ENCODE measurements around the gene SLC4A3.
A peak's percentile ranks its signal among the peaks of the same experiment; 100 is the strongest.

SLC4A3 gene

DNA sequence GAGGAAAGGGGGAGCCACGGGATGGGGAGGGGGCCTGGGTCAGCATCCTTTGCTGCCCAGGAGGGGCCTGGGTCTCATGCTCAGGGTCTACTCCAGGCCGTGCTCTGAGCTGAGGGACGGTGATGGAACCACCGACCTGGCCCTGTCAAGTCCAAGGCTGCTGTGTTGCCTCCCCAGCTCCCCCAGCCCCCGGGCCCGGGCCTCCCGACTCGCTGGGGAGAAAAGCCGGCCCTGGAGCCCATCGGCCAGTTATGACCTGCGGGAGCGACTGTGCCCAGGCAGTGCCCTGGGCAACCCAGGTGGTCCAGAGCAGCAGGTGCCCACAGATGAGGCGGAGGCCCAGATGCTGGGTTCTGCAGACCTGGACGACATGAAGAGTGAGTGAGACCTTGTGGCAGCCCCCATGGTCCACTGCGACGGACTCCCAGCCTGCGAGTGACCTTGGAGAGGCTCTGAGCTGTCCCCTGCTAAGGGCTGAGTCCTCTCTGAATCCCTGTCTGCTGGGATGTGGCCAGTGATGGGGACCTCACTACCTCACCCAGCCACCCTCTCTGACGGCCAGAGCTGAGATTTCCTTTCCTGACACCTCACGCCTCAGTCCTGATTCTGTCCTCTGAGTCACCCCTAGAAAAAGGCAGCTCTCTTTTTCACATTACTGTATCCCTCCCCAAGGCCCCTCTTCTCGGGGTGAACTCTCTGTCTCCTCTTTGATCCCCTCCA is 2.7 kb downstream of the SLC4A3 start:
- H3K4me1 ChIP-seq (ENCODE audit: insufficient read depth, insufficient read length), result peaks cover 15% of the 10 kb centered on the region
- peaks cover 43% of the 10 kb centered on the region for H3K36me3 ChIP-seq (ENCODE audit: insufficient read depth, insufficient read length, low read length)
- TF ChIP-seq YY1 (IDR thresholded peaks at IDR 0.05; ENCODE audit: insufficient read depth, insufficient read length) (no peak), SUZ12 (IDR thresholded peaks at IDR 0.05; ENCODE audit: extremely low read depth, insufficient read depth, insufficient read length) (no peak), ZNF274 (IDR thresholded peaks at IDR 0.05; ENCODE audit: low read depth, low read length) (no peak)
- DNase-seq (ENCODE audit: low read depth, low spot score), result no peak
- H3K27me3 ChIP-seq (ENCODE audit: insufficient read depth, insufficient read length), result peaks cover 15% of the 10 kb centered on the region
- H3K9me3 ChIP-seq (ENCODE audit: insufficient read depth, low read length), result no peaks in the 10 kb centered on the region
- no peak overlapping the region for H3K4me3 ChIP-seq (ENCODE audit: insufficient read length, low read depth)
- H3K9ac ChIP-seq (ENCODE audit: insufficient read length, low read depth), result no peak overlapping the region

- Histone ChIP-seq H3K9me3 (ENCODE audit: insufficient read depth, low read length) (no peaks in the 10 kb centered on the region), H3K27me3 (ENCODE audit: insufficient read depth, insufficient read length) (peaks cover 12% of the 10 kb centered on the region), H3K4me3 (ENCODE audit: insufficient read length, low read depth) (no peak overlapping the region), H3K9ac (ENCODE audit: insufficient read length, low read depth) (no peak overlapping the region), H3K36me3 (ENCODE audit: insufficient read depth, insufficient read length, low read length) (peaks cover 50% of the 10 kb centered on the region), H3K4me1 (ENCODE audit: insufficient read depth, insufficient read length) (peaks cover 15% of the 10 kb centered on the region)
- DNase-seq (ENCODE audit: low read depth, low spot score), result no peak
- TF ChIP-seq ZNF274 (IDR thresholded peaks at IDR 0.05; ENCODE audit: low read depth, low read length) (no peak), SUZ12 (IDR thresholded peaks at IDR 0.05; ENCODE audit: extremely low read depth, insufficient read depth, insufficient read length) (no peak), YY1 (IDR thresholded peaks at IDR 0.05; ENCODE audit: insufficient read depth, insufficient read length) (no peak)
Observed at GRCh38 chr2:219630770-219631405, 3.5 kb downstream of the SLC4A3 start.

GRCh38 chr2:219631406-219631891 is 4.0 kb downstream of the SLC4A3 start:
- TF ChIP-seq YY1 (IDR thresholded peaks at IDR 0.05; ENCODE audit: insufficient read depth, insufficient read length) (no peak), ZNF274 (IDR thresholded peaks at IDR 0.05; ENCODE audit: low read depth, low read length) (no peak), SUZ12 (IDR thresholded peaks at IDR 0.05; ENCODE audit: extremely low read depth, insufficient read depth, insufficient read length) (no peak)
- peak overlapping the region; percentile 9 for H3K4me3 ChIP-seq (ENCODE audit: insufficient read length, low read depth)
- H3K27me3 ChIP-seq (ENCODE audit: insufficient read depth, insufficient read length), result peaks cover 8% of the 10 kb centered on the region
- no peaks in the 10 kb centered on the region for H3K9me3 ChIP-seq (ENCODE audit: insufficient read depth, low read length)
- H3K36me3 ChIP-seq (ENCODE audit: insufficient read depth, insufficient read length, low read length), result peaks cover 56% of the 10 kb centered on the region
- peaks cover 15% of the 10 kb centered on the region for H3K4me1 ChIP-seq (ENCODE audit: insufficient read depth, insufficient read length)
- no peak overlapping the region for H3K9ac ChIP-seq (ENCODE audit: insufficient read length, low read depth)
- DNase-seq (ENCODE audit: low read depth, low spot score), result no peak

- no peak for DNase-seq (ENCODE audit: low read depth, low spot score)
- Histone ChIP-seq H3K9me3 (ENCODE audit: insufficient read depth, low read length) (no peaks in the 10 kb centered on the region), H3K9ac (ENCODE audit: insufficient read length, low read depth) (no peak overlapping the region), H3K27me3 (ENCODE audit: insufficient read depth, insufficient read length) (peaks cover under 1% of the 10 kb centered on the region), H3K36me3 (ENCODE audit: insufficient read depth, insufficient read length, low read length) (peaks cover 62% of the 10 kb centered on the region), H3K4me1 (ENCODE audit: insufficient read depth, insufficient read length) (peaks cover 12% of the 10 kb centered on the region), H3K4me3 (ENCODE audit: insufficient read length, low read depth) (no peak overlapping the region)
- TF ChIP-seq SUZ12 (IDR thresholded peaks at IDR 0.05; ENCODE audit: extremely low read depth, insufficient read depth, insufficient read length) (no peak), YY1 (IDR thresholded peaks at IDR 0.05; ENCODE audit: insufficient read depth, insufficient read length) (no peak), ZNF274 (IDR thresholded peaks at IDR 0.05; ENCODE audit: low read depth, low read length) (no peak)
Observed at GRCh38 chr2:219631904-219632759, 4.7 kb downstream of the SLC4A3 start.

DNA sequence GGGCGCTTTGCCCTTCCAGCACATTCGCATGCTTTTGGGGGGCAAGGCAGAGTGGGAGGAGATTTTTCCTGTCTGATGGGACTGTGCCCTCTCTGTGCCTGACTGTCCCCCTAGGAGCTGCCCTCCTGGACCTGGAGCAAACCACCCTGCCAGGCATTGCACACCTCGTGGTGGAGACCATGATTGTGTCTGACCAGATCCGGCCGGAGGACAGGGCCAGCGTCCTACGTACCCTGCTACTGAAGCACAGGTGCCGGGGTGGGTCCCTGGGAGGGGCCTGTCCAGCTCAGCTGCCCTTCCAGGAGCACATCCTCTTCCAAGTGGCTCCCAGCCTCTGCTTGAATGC is 5.3 kb downstream of the SLC4A3 start:
- Histone ChIP-seq H3K36me3 (ENCODE audit: insufficient read depth, insufficient read length, low read length) (peaks cover 67% of the 10 kb centered on the region), H3K9me3 (ENCODE audit: insufficient read depth, low read length) (no peaks in the 10 kb centered on the region), H3K27me3 (ENCODE audit: insufficient read depth, insufficient read length) (no peaks in the 10 kb centered on the region), H3K9ac (ENCODE audit: insufficient read length, low read depth) (no peak overlapping the region), H3K4me3 (ENCODE audit: insufficient read length, low read depth) (no peak overlapping the region), H3K4me1 (ENCODE audit: insufficient read depth, insufficient read length) (peaks cover 12% of the 10 kb centered on the region)
- no peak for DNase-seq (ENCODE audit: low read depth, low spot score)
- TF ChIP-seq ZNF274 (IDR thresholded peaks at IDR 0.05; ENCODE audit: low read depth, low read length), result no peak
- TF ChIP-seq SUZ12 (IDR thresholded peaks at IDR 0.05; ENCODE audit: extremely low read depth, insufficient read depth, insufficient read length), result no peak
- TF ChIP-seq YY1 (IDR thresholded peaks at IDR 0.05; ENCODE audit: insufficient read depth, insufficient read length), result no peak

- no peak for TF ChIP-seq SUZ12 (IDR thresholded peaks at IDR 0.05; ENCODE audit: extremely low read depth, insufficient read depth, insufficient read length)
- no peak for TF ChIP-seq YY1 (IDR thresholded peaks at IDR 0.05; ENCODE audit: insufficient read depth, insufficient read length)
- no peak for TF ChIP-seq ZNF274 (IDR thresholded peaks at IDR 0.05; ENCODE audit: low read depth, low read length)
- Histone ChIP-seq H3K27me3 (ENCODE audit: insufficient read depth, insufficient read length) (no peaks in the 10 kb centered on the region), H3K36me3 (ENCODE audit: insufficient read depth, insufficient read length, low read length) (peaks cover 73% of the 10 kb centered on the region), H3K4me3 (ENCODE audit: insufficient read length, low read depth) (no peak overlapping the region), H3K4me1 (ENCODE audit: insufficient read depth, insufficient read length) (peaks cover 10% of the 10 kb centered on the region), H3K9me3 (ENCODE audit: insufficient read depth, low read length) (no peaks in the 10 kb centered on the region), H3K9ac (ENCODE audit: insufficient read length, low read depth) (no peak overlapping the region)
- no peak for DNase-seq (ENCODE audit: low read depth, low spot score)
Observed at GRCh38 chr2:219633276-219634065, 6.0 kb downstream of the SLC4A3 start.
